H1 (cell line): ENCODE measurements around the gene LGALS12. TPM values are rescaled to one million over a fixed set of nuclear protein-coding genes. Genes with fewer than 3 reads are reported as not detected.

Experiments used
- CTCF ChIA-PET: fragments of 300-600 bp; sonication (Branson Sonifier 250); formaldehyde crosslinking; loops from one replicate; lab custom pipeline; 2021; ENCODE audit not compliant: partially characterized antibody; lab: Charles Lee
- POLR2A ChIA-PET: fragments of 300-600 bp; sonication (Branson Sonifier 250); formaldehyde crosslinking; loops from one replicate; lab custom pipeline; 2021; ENCODE audit warnings: inconsistent platforms; ENCODE audit not compliant: partially characterized antibody; lab: Charles Lee
- DNase-seq, 2 experiments: peaks; one replicate each; pipeline versions ENCODE4 v3.0.0 to v3.0.0-alpha.2; 2010 to 2022; ENCODE audit warnings: low spot score in 2 of 2, low read depth in 1 of 2, mixed read lengths in 1 of 2
- FAIRE-seq: peaks from 2 replicates; lab custom pipeline; 2011; peaks lifted over from hg19 to GRCh38; lab: Jason Lieb, UNC
- H2AFZ ChIP-seq: 2 replicates; pipeline ENCODE4 v1.8.1; 2012; ENCODE audit warnings: low read length, inconsistent platforms
- H2AK5ac ChIP-seq: 2 replicates; pipeline ENCODE4 v1.6.1; 2013; ENCODE audit warnings: low read depth, low read length
- H2BK120ac ChIP-seq: replicated peaks from 2 replicates; pipeline ENCODE3; 2013; ENCODE audit warnings: low read depth, low read length, inconsistent platforms
- H2BK12ac ChIP-seq: 2 replicates; pipeline ENCODE4 v1.6.1; 2013; ENCODE audit warnings: low read depth, low read length
- H2BK15ac ChIP-seq: 2 replicates; pipeline ENCODE4 v1.6.1; 2013; ENCODE audit warnings: low read length
- H2BK20ac ChIP-seq: 2 replicates; pipeline ENCODE4 v1.6.1; 2013; ENCODE audit warnings: low read length
- H2BK5ac ChIP-seq: 2 replicates; pipeline ENCODE4 v1.6.1; 2013; ENCODE audit warnings: low read depth, low read length
- H3K14ac ChIP-seq: 2 replicates; pipeline ENCODE4 v1.6.1; 2013; ENCODE audit warnings: inconsistent platforms; ENCODE audit not compliant: insufficient read length
- H3K18ac ChIP-seq: 2 replicates; pipeline ENCODE4 v1.6.1; 2013; ENCODE audit warnings: low read length; ENCODE audit errors: extremely low read depth
- H3K23ac ChIP-seq: 2 replicates; pipeline ENCODE4 v1.6.1; 2013; ENCODE audit warnings: inconsistent platforms; ENCODE audit not compliant: insufficient read length
- H3K23me2 ChIP-seq: 2 replicates; pipeline ENCODE4 v1.6.1; 2013; ENCODE audit warnings: low read depth, low read length
- H3K27ac ChIP-seq: 2 replicates; pipeline ENCODE4 v1.6.1; 2011; ENCODE audit warnings: low read depth, low read length, inconsistent platforms
- H3K27me3 ChIP-seq, 4 experiments: replicated peaks in 1 of 4; 1 replicate in 1 of 4; 2 replicates in 3 of 4; pipeline versions ENCODE4 v1.6.1 to v1.8.1; 2011 to 2013; ENCODE audit warnings: low read length in 3 of 4, mild to moderate bottlenecking in 3 of 4, inconsistent platforms in 2 of 4, mixed read lengths in 2 of 4, moderate library complexity in 1 of 4; ENCODE audit not compliant: control insufficient read depth in 3 of 4, insufficient read depth in 3 of 4; ENCODE audit errors: extremely low read depth in 1 of 4
- H3K36me3 ChIP-seq, 4 experiments: 2 replicates each; pipeline versions ENCODE4 v1.6.1 to v1.8.1; 2011 to 2013; ENCODE audit warnings: mild to moderate bottlenecking in 4 of 4, low read length in 3 of 4, moderate library complexity in 2 of 4, control low read depth in 1 of 4, inconsistent platforms in 1 of 4; ENCODE audit not compliant: insufficient read depth in 4 of 4, control insufficient read depth in 2 of 4
- H3K4ac ChIP-seq: replicated peaks from 2 replicates; pipeline ENCODE3; 2013; ENCODE audit warnings: low read length, low read depth, mixed read lengths, inconsistent platforms; ENCODE audit not compliant: insufficient read length
- H3K4me1 ChIP-seq, 4 experiments: replicated peaks in 1 of 4; 1 replicate in 1 of 4; 2 replicates in 3 of 4; pipeline versions ENCODE4 v1.6.1 to v1.8.1; 2011 to 2013; ENCODE audit warnings: low read length in 3 of 4, inconsistent platforms in 2 of 4, mixed read lengths in 1 of 4; ENCODE audit not compliant: insufficient read depth in 4 of 4, control insufficient read depth in 3 of 4
- H3K4me2 ChIP-seq, 2 experiments: 2 replicates each; pipeline versions ENCODE4 v1.6.1 to v1.8.1; 2011 to 2013; ENCODE audit warnings: low read depth in 2 of 2, low read length in 2 of 2, control low read depth in 1 of 2, inconsistent platforms in 1 of 2, mild to moderate bottlenecking in 1 of 2; ENCODE audit not compliant: insufficient read depth in 1 of 2
- H3K4me3 ChIP-seq, 4 experiments: fragments of 200-600, 300-600 bp in 1 of 4; sonication (generic), shearing (Covaris generic), sonication (Bioruptor Twin) in 1 of 4; 2 replicates each; pipeline versions ENCODE4 v1.5.1 to v1.8.1; 2011 to 2016; ENCODE audit warnings: low read length in 4 of 4, low read depth in 3 of 4, control low read depth in 2 of 4, inconsistent platforms in 2 of 4, mild to moderate bottlenecking in 2 of 4, mixed read lengths in 1 of 4, moderate library complexity in 1 of 4; ENCODE audit not compliant: insufficient read depth in 2 of 4; ENCODE audit errors: extremely low read depth in 1 of 4
- H3K56ac ChIP-seq: replicated peaks from 2 replicates; pipeline ENCODE3; 2013; ENCODE audit warnings: low read depth, mild to moderate bottlenecking, mixed read lengths, low read length, inconsistent platforms; ENCODE audit not compliant: insufficient read length
- H3K79me1 ChIP-seq: 2 replicates; pipeline ENCODE4 v1.6.1; 2013; ENCODE audit warnings: low read depth, low read length, control low read depth
- H3K79me2 ChIP-seq, 2 experiments: 2 replicates each; pipeline versions ENCODE4 v1.6.1 to v1.8.1; 2012 to 2013; ENCODE audit warnings: low read length in 2 of 2, mild to moderate bottlenecking in 2 of 2, inconsistent platforms in 1 of 2; ENCODE audit not compliant: insufficient read depth in 2 of 2, control insufficient read depth in 1 of 2
- H3K9ac ChIP-seq, 4 experiments: replicated peaks in 1 of 4; 1 replicate in 1 of 4; 2 replicates in 3 of 4; pipeline versions ENCODE4 v1.6.1 to v1.8.1; 2011 to 2013; ENCODE audit warnings: low read depth in 3 of 4, low read length in 3 of 4, control low read depth in 2 of 4, mild to moderate bottlenecking in 2 of 4, moderate library complexity in 2 of 4, inconsistent platforms in 1 of 4; ENCODE audit errors: extremely low read depth in 1 of 4
- H3K9me3 ChIP-seq, 2 experiments: 2 replicates each; pipeline versions ENCODE4 v1.6.1 to v1.8.1; 2012 to 2013; ENCODE audit warnings: mild to moderate bottlenecking in 2 of 2, moderate library complexity in 2 of 2, control low read depth in 1 of 2, inconsistent platforms in 1 of 2, low read depth in 1 of 2, low read length in 1 of 2, mixed read lengths in 1 of 2; ENCODE audit not compliant: insufficient read depth in 2 of 2
- H4K20me1 ChIP-seq, 2 experiments: replicated peaks in 1 of 2; 2 replicates each; pipeline versions ENCODE3 to v1.8.1; 2011 to 2013; ENCODE audit warnings: inconsistent platforms in 2 of 2, low read length in 2 of 2, mild to moderate bottlenecking in 1 of 2; ENCODE audit not compliant: insufficient read depth in 2 of 2, control insufficient read depth in 1 of 2
- H4K5ac ChIP-seq: 2 replicates; pipeline ENCODE4 v1.6.1; 2013; ENCODE audit warnings: low read length, low read depth, mixed read lengths, inconsistent platforms; ENCODE audit not compliant: insufficient read length
- H4K8ac ChIP-seq: 2 replicates; pipeline ENCODE4 v1.8.0; 2013; ENCODE audit warnings: mild to moderate bottlenecking, moderate library complexity, low read length, inconsistent platforms; ENCODE audit not compliant: insufficient read depth; ENCODE audit errors: extremely low read depth
- H4K91ac ChIP-seq: replicated peaks from 2 replicates; pipeline ENCODE3; 2013; ENCODE audit warnings: low read length, mixed read lengths, inconsistent platforms; ENCODE audit not compliant: insufficient read length
- ASH2L ChIP-seq: fragments of 200-600, 300-600 bp; sonication (generic); IDR thresholded peaks from one replicate; pipeline ENCODE4 v1.7.1; 2017; ENCODE audit warnings: low read length
- E2F6 ChIP-seq: IDR thresholded peaks from 2 replicates; pipeline ENCODE4 v1.6.1; 2012; ENCODE audit warnings: inconsistent platforms
- HDAC2 ChIP-seq, 2 experiments: fragments of 300-600 bp in 1 of 2; sonication (generic) in 1 of 2; IDR thresholded peaks; 2 replicates each; pipeline ENCODE4 v1.6.1; 2011 to 2012; ENCODE audit warnings: low read depth in 2 of 2, low read length in 2 of 2, mild to moderate bottlenecking in 2 of 2, moderate library complexity in 2 of 2, borderline replicate concordance in 1 of 2, inconsistent platforms in 1 of 2
- KDM4A ChIP-seq: IDR thresholded peaks from one replicate; pipeline ENCODE4 v1.7.1; 2012; ENCODE audit warnings: low read depth, mild to moderate bottlenecking, moderate library complexity, low read length, inconsistent platforms; ENCODE audit not compliant: severe bottlenecking
- POLR2A ChIP-seq, 2 experiments: IDR thresholded peaks; 1 replicate in 1 of 2; 2 replicates in 1 of 2; pipeline ENCODE4 v1.6.1; 2011; ENCODE audit warnings: low read depth in 2 of 2, low read length in 2 of 2, mild to moderate bottlenecking in 2 of 2; ENCODE audit errors: control extremely low read depth in 1 of 2
- SIN3A ChIP-seq, 2 experiments: IDR thresholded peaks in 1 of 2; conservative IDR thresholded peaks in 1 of 2; 2 replicates each; pipeline ENCODE4 v1.6.1; 2011 to 2012; ENCODE audit warnings: low read length in 2 of 2, improper control_type of control experiment in 1 of 2, low read depth in 1 of 2, mild to moderate bottlenecking in 1 of 2
- TAF1 ChIP-seq: IDR thresholded peaks from 2 replicates; pipeline ENCODE4 v1.6.1; 2011; ENCODE audit warnings: mild to moderate bottlenecking, low read depth, low read length
- TBP ChIP-seq: IDR thresholded peaks from 2 replicates; pipeline ENCODE4 v1.6.1; 2011; ENCODE audit warnings: low read depth, low read length, improper control_type of control experiment
- TEAD4 ChIP-seq: IDR thresholded peaks from 2 replicates; pipeline ENCODE4 v1.6.1; 2012; ENCODE audit warnings: low read depth, low read length, inconsistent platforms, mixed read lengths
- WGBS, 2 experiments: shearing (Covaris generic) in 1 of 2; methylation state at CpG; one replicate each; pipeline versions ENCODE4 v1.1.6 to v1.1.7; 2013 to 2015; ENCODE audit warnings: low lambda C conversion rate in 2 of 2, mixed read lengths in 2 of 2, inconsistent platforms in 1 of 2, low coverage in 1 of 2, missing lambda C conversion rate in 1 of 2; ENCODE audit not compliant: insufficient replicate concordance in 2 of 2, insufficient coverage in 1 of 2, insufficient read length in 1 of 2; ENCODE audit errors: extremely low coverage in 1 of 2, missing lambda C conversion rate in 1 of 2; 5-methylcytosine and 5-hydroxymethylcytosine counted together
- polyA plus RNA-seq, 7 experiments: library from polyadenylated mRNA; depleted of rRNA in 3 of 7; stranded (reverse) in 5 of 7; unstranded in 2 of 7; fragments of >200 nt in 5 of 7; fragments of 200-250 nt in 2 of 7; gene quantifications; 1 replicate in 5 of 7; 2 replicates in 1 of 7; 4 replicates in 1 of 7; pipeline versions ENCODE4 v1.2.1 to v1.2.3, GENCODE V29; 2011 to 2013; ENCODE audit warnings: missing spikeins in 2 of 7, mixed read lengths in 2 of 7
- total RNA-seq: library from RNA; stranded (reverse); fragmentation: NEBNext Ultra II Directional; extraction: Animal tissue kit (Norgen Biotek cat#: 25700); gene quantifications from 2 replicates; pipeline ENCODE4 v1.2.1, GENCODE V29; 2021

LGALS12 gene
- total and polyA plus RNA-seq, 2 of the 8 experiments (the other 6 are each of a cell fraction or from before 2014, with no cell fraction given): 1.6 to 2.9 TPM

GRCh38 chr11:63490551-63491239 is 15.2 kb upstream of the LGALS12 start, which contains the start of gene PLAAT5:
Gene PLAAT5, minus strand, starts transcription at chr11:63491167. Its CDS starts 133 bp downstream, at chr11:63491034.
- H2BK5ac ChIP-seq: peak within 1 kb of the TSS; percentile 29; the same call in 1 of the 2 replicates
- 0 out of 2 replicates have a peak within 1 kb of the TSS, but pooled peaks have one; percentile 23 for H3K27ac ChIP-seq
- peak within 1 kb of the TSS; percentile 48 to 70 (median 54); a peak in 6 of 7 replicates for H3K9ac ChIP-seq
- no peaks in the 10 kb centered on the region; a peak in 1 of 7 replicates for H3K27me3 ChIP-seq
- H3K36me3 ChIP-seq: peaks cover 0 to 8% (median 2%) of the 10 kb centered on the region in 4 experiments; a peak in 3 of 8 replicates
- peak within 1 kb of the TSS; percentile 98 for H2BK12ac ChIP-seq
- ChIA-PET POLR2A (interaction anchor here (0.6 to 2.8 kb wide), 11 partner anchors 9 to 271 kb away, joined by 3 to 11 read pairs (median 3); no protein-coding TSS in a partner anchor), CTCF (interaction anchor here (0.7 to 5.4 kb wide), 15 partner anchors 11 to 610 kb away, joined by 3 to 63 read pairs (median 4); partner anchors contain the start of genes LGALS12, RTN3 and SLC3A2)
- peak within 1 kb of the TSS; percentile 67 for H4K5ac ChIP-seq
- peak within 1 kb of the TSS; percentile 9; the same call in 1 of the 2 replicates for H2AK5ac ChIP-seq
- H3K56ac ChIP-seq: peak within 1 kb of the TSS; percentile 47
- H3K79me2 ChIP-seq: no peaks in the 10 kb centered on the region
- FAIRE-seq (peak; percentile 73), DNase-seq (peak in 1 of 2 experiments; percentile 73)
- peak within 1 kb of the TSS; percentile 58 for H2BK120ac ChIP-seq
- H3K9me3 ChIP-seq: peaks cover 4 to 13% of the 10 kb centered on the region in 2 experiments; a peak in 2 of 4 replicates
- H3K14ac ChIP-seq: no peak within 1 kb of the TSS
- no peak within 1 kb of the TSS; the same call in 1 of the 2 replicates for H2AFZ ChIP-seq
- H3K4me2 ChIP-seq: peak within 1 kb of the TSS; percentile 62 to 74
- no peaks in the 10 kb centered on the region for H4K20me1 ChIP-seq
- H2BK15ac ChIP-seq: peak within 1 kb of the TSS; percentile 65; the same call in 1 of the 2 replicates
- peaks cover 7% of the 10 kb centered on the region; the same call in 1 of the 2 replicates for H3K23me2 ChIP-seq
- H2BK20ac ChIP-seq: peak within 1 kb of the TSS; percentile 87
- peak within 1 kb of the TSS; percentile 53 to 69 (median 61) for H3K4me3 ChIP-seq
- WGBS, 2 experiments: 3% methylated on average over 47 of the region's 60 CpGs; no CpG with 5 or more reads in 1 of the 2 experiments
- peak within 1 kb of the TSS; percentile 8 for H4K91ac ChIP-seq
- H3K18ac ChIP-seq: peak within 1 kb of the TSS; percentile 96
- H3K79me1 ChIP-seq: no peaks in the 10 kb centered on the region
- peaks cover 6 to 10% (median 9%) of the 10 kb centered on the region in 4 experiments; a peak in 5 of 7 replicates for H3K4me1 ChIP-seq
- peak within 1 kb of the TSS; percentile 25 for H3K4ac ChIP-seq
- H3K23ac ChIP-seq: no peak within 1 kb of the TSS
- peak within 1 kb of the TSS; percentile 93 for H4K8ac ChIP-seq
- TF ChIP-seq ASH2L: peak; percentile 75
- TF ChIP-seq KDM4A: peak; percentile 38
- 0 out of 4 replicates have a peak, but pooled peaks of 1 of the 2 experiments have one; percentile 33 for TF ChIP-seq HDAC2 (IDR thresholded peaks at IDR 0.05; ENCODE audit: borderline replicate concordance in 1 of 2, low read depth in 2 of 2, low read length in 2 of 2)
- peak in 1 of 2 experiments; percentile 46; a peak in 1 of 4 replicates for TF ChIP-seq SIN3A (conservative IDR thresholded peaks at IDR 0.05 in 1 of 2, IDR thresholded peaks at IDR 0.05 in 1 of 2; ENCODE audit: low read depth in 1 of 2, low read length in 2 of 2)
- TF ChIP-seq TEAD4: peak; percentile 65; the same call in 1 of the 2 replicates
- TF ChIP-seq TBP: peak; percentile 8; the same call in 1 of the 2 replicates
- peak; percentile 52; the same call in 1 of the 2 replicates for TF ChIP-seq E2F6
- TF ChIP-seq TAF1: 0 out of 2 replicates have a peak, but pooled peaks have one; percentile 11
- TF ChIP-seq POLR2A (IDR thresholded peaks at IDR 0.05; ENCODE audit: control extremely low read depth in 1 of 2, low read depth in 2 of 2, low read length in 2 of 2): no peak; a peak in 1 of 3 replicates
